RPMI8226 (cell line): ENCODE measurements around the gene LRP8.

Experiments used
- DNase-seq: peaks from one replicate; pipeline ENCODE4 v3.0.0-alpha.2; 2015

LRP8 gene

GRCh38 chr1:53321366-53321765, 6.5 kb downstream of the LRP8 start:
- peak; percentile 18 for DNase-seq

- no peak for DNase-seq
Observed at GRCh38 chr1:53320646-53321045, 7.2 kb downstream of the LRP8 start.

- DNase-seq, result no peak
Observed at GRCh38 chr1:53319296-53320101, 8.4 kb downstream of the LRP8 start.

- no peak for DNase-seq
Observed at GRCh38 chr1:53317646-53318539, 10.0 kb downstream of the LRP8 start.

- no peak for DNase-seq
Observed at GRCh38 chr1:53316766-53317581, 10.9 kb downstream of the LRP8 start.

- DNase-seq, result no peak
Observed at GRCh38 chr1:53316424-53316765, 11.5 kb downstream of the LRP8 start.

GRCh38 chr1:53315456-53316423, 12.1 kb downstream of the LRP8 start:
- DNase-seq, result no peak

- DNase-seq, result no peak
Observed at GRCh38 chr1:53315046-53315445, 12.8 kb downstream of the LRP8 start.

GRCh38 chr1:53314606-53315005, 13.3 kb downstream of the LRP8 start:
- no peak for DNase-seq

- no peak for DNase-seq
Observed at GRCh38 chr1:53314096-53314495, 13.8 kb downstream of the LRP8 start.

GRCh38 chr1:53313556-53313955, 14.3 kb downstream of the LRP8 start:
- DNase-seq, result no peak

- DNase-seq, result no peak
Observed at GRCh38 chr1:53311702-53312305, 16.1 kb downstream of the LRP8 start.

GRCh38 chr1:53310847-53311681, 16.8 kb downstream of the LRP8 start:
- no peak for DNase-seq

GRCh38 chr1:53309802-53310201, 18.1 kb downstream of the LRP8 start:
- no peak for DNase-seq

GRCh38 chr1:53308506-53308905, 19.4 kb downstream of the LRP8 start:
- DNase-seq, result no peak

GRCh38 chr1:53307037-53307436, 20.8 kb downstream of the LRP8 start:
- no peak for DNase-seq

- no peak for DNase-seq
Observed at GRCh38 chr1:53306168-53306567, 21.7 kb downstream of the LRP8 start.

GRCh38 chr1:53305650-53306049, 22.2 kb downstream of the LRP8 start:
- DNase-seq, result no peak

- no peak for DNase-seq
Observed at GRCh38 chr1:53304527-53304926, 23.3 kb downstream of the LRP8 start.

GRCh38 chr1:53303726-53304515, 23.9 kb downstream of the LRP8 start:
- DNase-seq, result no peak
